Smooth muscle cell of the brain vasculature (primary cell): ENCODE measurements around the gene AIF1L.

ENCODE experiments used
- DNase-seq: peaks from one replicate; pipeline ENCODE4 v3.0.0-alpha.2; 2012; ENCODE audit warnings: low read depth, low spot score

The AIF1L gene

GRCh38 chr9:131167146-131167692 is 70.9 kb downstream of the AIF1L start:
- DNase-seq, result no peak

- no peak for DNase-seq
Measured at GRCh38 chr9:131167936-131168335, 71.6 kb downstream of the AIF1L start.

- DNase-seq, result no peak
Measured at GRCh38 chr9:131169563-131170240, 73.4 kb downstream of the AIF1L start.
